KMS-11 (cell line): ENCODE results near the gene TNFSF15.
A peak's percentile ranks its signal among the peaks of the same experiment; 100 is the strongest.

ENCODE experiments used
- H2AFZ ChIP-seq: fragments of 200-600 bp; sonication (generic); 2 replicates; pipeline ENCODE4 v1.6.1; 2016; ENCODE audit warnings: antibody characterized with exemption, mixed run types, low read depth
- H3K27ac ChIP-seq: fragments of 200-600 bp; sonication (generic); 2 replicates; pipeline ENCODE4 v1.6.1; 2016; ENCODE audit warnings: mild to moderate bottlenecking, mixed run types
- H3K27me3 ChIP-seq: fragments of 200-600 bp; sonication (generic); 2 replicates; pipeline ENCODE4 v1.6.1; 2017; ENCODE audit warnings: mild to moderate bottlenecking, low read depth, mixed run types, moderate library complexity; ENCODE audit not compliant: insufficient read depth
- H3K36me3 ChIP-seq: fragments of 200-600 bp; sonication (generic); 2 replicates; pipeline ENCODE4 v1.6.1; 2017; ENCODE audit warnings: mild to moderate bottlenecking, mixed run types; ENCODE audit not compliant: insufficient read depth
- H3K4me1 ChIP-seq: fragments of 200-600 bp; sonication (generic); 2 replicates; pipeline ENCODE4 v1.6.1; 2016; ENCODE audit warnings: mild to moderate bottlenecking, low read depth, mixed run types; ENCODE audit not compliant: poor library complexity, severe bottlenecking
- H3K4me2 ChIP-seq: fragments of 200-600 bp; sonication (generic); 2 replicates; pipeline ENCODE4 v1.7.0; 2016; ENCODE audit warnings: mild to moderate bottlenecking, mixed run types
- H3K4me3 ChIP-seq: fragments of 200-600 bp; sonication (generic); IDR thresholded peaks from 2 replicates; pipeline ENCODE4 v1.6.1; 2017; ENCODE audit warnings: low read depth, low read length, mixed read lengths; ENCODE audit not compliant: insufficient read depth
- H3K79me2 ChIP-seq: fragments of 200-600 bp; sonication (generic); 2 replicates; pipeline ENCODE4 v1.6.1; 2016; ENCODE audit warnings: low read depth, mixed run types; ENCODE audit not compliant: insufficient read depth
- H3K9ac ChIP-seq: fragments of 200-600 bp; sonication (generic); 2 replicates; pipeline ENCODE4 v1.6.1; 2016; ENCODE audit warnings: mild to moderate bottlenecking, mixed run types
- H4K20me1 ChIP-seq: fragments of 200-600 bp; sonication (generic); 2 replicates; pipeline ENCODE4 v1.6.1; 2016; ENCODE audit warnings: mild to moderate bottlenecking, mixed run types; ENCODE audit not compliant: insufficient read depth
- CTCF ChIP-seq: fragments of 200-600 bp; sonication (generic); conservative IDR thresholded peaks from 2 replicates; pipeline ENCODE4 v1.6.1; 2017; ENCODE audit warnings: low read depth, mild to moderate bottlenecking, antibody characterized with exemption, low read length, moderate library complexity, mixed read lengths

TNFSF15 gene

DNA sequence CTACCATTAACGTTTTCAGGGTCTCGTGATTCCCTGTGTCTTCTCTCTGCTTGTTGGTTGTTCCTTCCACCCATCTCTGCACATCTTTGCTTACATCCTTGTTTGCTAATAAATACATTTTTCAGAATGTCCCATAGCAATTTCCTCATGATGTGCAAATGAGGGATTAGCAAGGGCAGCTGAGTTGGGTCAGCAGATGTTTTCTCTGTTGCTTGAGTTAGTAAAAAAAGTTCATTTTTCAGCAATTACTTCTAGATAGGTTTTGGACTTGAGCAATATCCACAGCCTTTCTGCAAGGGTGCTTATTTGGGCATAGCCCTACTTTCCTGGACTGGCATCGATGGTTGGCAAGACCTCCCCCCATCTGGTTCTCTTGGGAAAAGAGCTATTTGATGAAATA, 4.8 kb upstream of the TNFSF15 start:
- Histone ChIP-seq H3K27me3 (no peaks in the 10 kb centered on the region), H3K4me3 (no peak overlapping the region), H3K79me2 (no peaks in the 10 kb centered on the region), H3K4me1 (peaks cover 19% of the 10 kb centered on the region), H2AFZ (no peak overlapping the region), H3K9ac (no peak overlapping the region), H3K36me3 (no peaks in the 10 kb centered on the region), H4K20me1 (no peaks in the 10 kb centered on the region), H3K4me2 (no peak overlapping the region), H3K27ac (no peak overlapping the region)
- TF ChIP-seq CTCF, result no peak

DNA sequence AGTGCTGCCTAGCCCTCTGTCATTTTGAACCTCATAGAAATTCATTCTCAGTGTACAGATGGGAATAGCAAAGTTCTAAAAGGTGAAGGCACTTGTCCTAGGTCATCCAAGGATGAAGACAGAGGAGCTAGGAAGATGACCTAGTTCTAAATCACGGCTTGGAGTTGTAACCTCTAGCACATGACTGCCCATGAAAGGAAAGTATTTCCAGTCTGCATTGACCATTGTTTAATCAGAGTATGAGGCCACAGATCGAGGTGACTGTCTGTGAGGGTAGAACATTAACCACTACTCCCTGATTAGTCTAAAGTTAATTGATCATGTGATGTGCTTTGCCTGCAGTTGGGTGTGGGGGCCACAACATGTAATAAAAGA, 674 bp upstream of the TNFSF15 start:
- no peak overlapping the region for H2AFZ ChIP-seq
- H3K4me2 ChIP-seq, result peak overlapping the region; percentile 51
- H3K4me3 ChIP-seq, result no peak overlapping the region
- H3K27me3 ChIP-seq, result no peaks in the 10 kb centered on the region
- H4K20me1 ChIP-seq, result no peaks in the 10 kb centered on the region
- H3K9ac ChIP-seq, result no peak overlapping the region
- no peaks in the 10 kb centered on the region for H3K36me3 ChIP-seq
- no peak for TF ChIP-seq CTCF
- no peak overlapping the region for H3K27ac ChIP-seq
- peaks cover 27% of the 10 kb centered on the region for H3K4me1 ChIP-seq
- no peaks in the 10 kb centered on the region for H3K79me2 ChIP-seq

DNA sequence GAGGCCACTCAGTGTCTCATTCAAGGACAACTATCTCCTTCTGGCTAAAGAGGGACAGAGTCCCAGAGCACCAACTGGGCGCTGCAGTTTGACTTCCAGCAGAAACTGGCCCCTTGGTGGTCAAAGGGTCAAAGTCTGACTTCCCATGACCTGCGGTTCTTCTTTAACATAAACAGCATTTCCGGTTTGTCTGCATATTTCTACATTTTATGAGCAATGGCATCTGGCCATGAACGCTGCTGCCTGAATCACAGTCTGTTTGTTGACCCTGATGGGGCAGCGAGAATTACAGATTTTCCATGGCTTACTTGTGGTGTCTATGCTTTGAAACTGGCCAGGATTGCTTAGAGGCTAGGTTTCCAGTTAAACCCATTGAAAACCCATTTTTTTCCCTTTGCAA, 1.3 kb downstream of the TNFSF15 start:
- Histone ChIP-seq H3K79me2 (no peaks in the 10 kb centered on the region), H2AFZ (no peak overlapping the region), H3K4me3 (no peak overlapping the region), H3K4me2 (no peak overlapping the region), H3K36me3 (no peaks in the 10 kb centered on the region), H3K27me3 (no peaks in the 10 kb centered on the region), H4K20me1 (no peaks in the 10 kb centered on the region), H3K4me1 (peaks cover 27% of the 10 kb centered on the region), H3K9ac (no peak overlapping the region), H3K27ac (no peak overlapping the region)
- TF ChIP-seq CTCF, result no peak

- Histone ChIP-seq H3K79me2 (no peaks in the 10 kb centered on the region), H3K4me3 (no peak overlapping the region), H2AFZ (no peak overlapping the region), H3K9ac (no peak overlapping the region), H3K36me3 (no peaks in the 10 kb centered on the region), H3K27me3 (no peaks in the 10 kb centered on the region), H3K4me2 (no peak overlapping the region), H3K27ac (no peak overlapping the region), H3K4me1 (peaks cover 27% of the 10 kb centered on the region), H4K20me1 (no peaks in the 10 kb centered on the region)
- no peak for TF ChIP-seq CTCF
These were observed 2.2 kb downstream of the TNFSF15 start for GRCh38 chr9:114803479-114804265.
